ENCODE measurements around the gene EFCC1. TPM values are rescaled to one million over a fixed set of nuclear protein-coding genes. Genes with fewer than 3 reads are reported as not detected.

Gene EFCC1
- total and polyA plus RNA-seq, 2 of the 13 experiments (the other 11 are each of a cell fraction or from before 2014, with no cell fraction given), result not detected

DNA sequence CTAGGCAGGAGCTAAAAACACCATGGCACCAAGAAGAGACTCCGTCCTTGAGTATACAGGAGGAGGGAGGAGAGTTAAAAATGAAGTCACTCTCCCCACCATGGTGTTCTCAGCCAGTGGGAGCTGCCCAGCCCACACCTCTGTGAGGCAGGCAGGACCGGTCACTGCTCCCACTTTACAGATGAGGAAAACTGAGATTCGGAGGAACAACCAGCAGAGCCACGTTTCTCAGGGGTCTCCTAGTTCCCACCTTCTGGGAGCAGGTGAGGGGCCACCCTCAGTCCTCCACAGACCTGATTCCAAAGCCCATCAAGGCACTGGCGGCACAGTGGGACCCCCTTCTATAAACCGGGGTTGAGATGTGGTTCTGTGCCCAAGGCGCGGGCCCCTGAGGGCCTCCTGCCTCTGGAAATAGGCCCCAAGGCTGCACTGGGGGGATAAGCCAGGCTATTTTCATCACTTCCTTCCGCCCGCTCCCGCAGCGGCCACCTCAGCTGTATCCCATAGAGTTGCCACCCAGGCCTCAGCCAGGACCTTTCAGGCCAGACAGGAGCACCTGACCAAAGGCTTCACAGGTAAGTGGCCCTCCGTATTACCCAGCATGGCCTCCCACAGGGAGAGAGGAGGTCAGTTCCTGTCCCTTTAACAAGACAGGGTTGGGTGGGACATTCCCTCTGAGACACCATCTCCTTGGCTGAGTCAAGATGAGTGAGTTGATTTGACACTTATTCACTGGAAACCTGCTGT lies 59.3 kb downstream of the EFCC1 start, which contains the start of gene GP9:
Gene GP9, plus strand, starts transcription at position 504 of the 747 bp plus-strand sequence. CDS start 961 bp downstream, outside the sequence.
- no TSS peak for BruUV-seq (replicated peaks)
- Histone ChIP-seq H3K4me2 (ENCODE audit: low read depth, low read length) (no peak within 1 kb of the TSS), H3K79me2 (ENCODE audit: insufficient read depth, low read length) (no peaks in the 10 kb centered on the region), H3K36me3 (replicated peaks in 1 of 2; ENCODE audit: control insufficient read depth in 1 of 2, insufficient read depth in 2 of 2, low read length in 2 of 2) (no peaks in the 10 kb centered on the region), H4K20me1 (ENCODE audit: insufficient read depth, low read length) (no peaks in the 10 kb centered on the region), H3K27ac (ENCODE audit: extremely low read length, insufficient read depth, low read length) (no peak within 1 kb of the TSS), H3K4me3 (replicated peaks in 1 of 3; ENCODE audit: insufficient read depth in 1 of 3, low read depth in 2 of 3, low read length in 3 of 3) (no peak within 1 kb of the TSS), H2AFZ (ENCODE audit: low read length) (no peak within 1 kb of the TSS), H3K9ac (ENCODE audit: insufficient read depth, low read depth, low read length) (no peak within 1 kb of the TSS), H3K4me1 (ENCODE audit: insufficient read depth, low read length) (peaks cover 19% of the 10 kb centered on the region), H3K27me3 (ENCODE audit: control insufficient read depth in 1 of 2, insufficient read depth in 2 of 2, low read length in 2 of 2) (peaks cover 1 to 41% of the 10 kb centered on the region in 2 experiments; a peak in 3 of 5 replicates), H3K9me3 (ENCODE audit: low read length) (no peaks in the 10 kb centered on the region)
- no peak for FAIRE-seq
- DNase-seq (ENCODE audit: low spot score), result no peak
- CTCF ChIA-PET (ENCODE audit: low intra/inter-chr PET ratio, low total read pairs), result no interaction called here
- WGBS (ENCODE audit: low lambda C conversion rate), result 46% methylated on average over 7 of the region's 13 CpGs
- in situ Hi-C loops (cut with HindIII; ENCODE audit: extremely low pct_ligation_motif_present, low pct_unique_long_range_greater_than_20kb) (no loop called here), intact Hi-C loops (cut with micrococcal nuclease; ENCODE audit: unreplicated experiment) (no loop called here)
- POLR2A ChIA-PET, result no interaction called here
- TF ChIP-seq ZNF672 (CRISPR knock-in tag; IDR thresholded peaks at IDR 0.05), result no peak
- peak; percentile 59 for TF ChIP-seq ZMYM3 (CRISPR knock-in tag; IDR thresholded peaks at IDR 0.05)
- TF ChIP-seq ZNF629 (CRISPR knock-in tag; conservative IDR thresholded peaks at IDR 0.05), result peak; percentile 88
- 0 out of 2 replicates have a peak, but pooled peaks have one; percentile 29 for TF ChIP-seq ADNP (CRISPR knock-in tag; IDR thresholded peaks at IDR 0.05)
- TF ChIP-seq EHMT2 (IDR thresholded peaks at IDR 0.05; ENCODE audit: borderline replicate concordance, low read depth, low read length), result no peak
- ATAC-seq, result no peak

DNA sequence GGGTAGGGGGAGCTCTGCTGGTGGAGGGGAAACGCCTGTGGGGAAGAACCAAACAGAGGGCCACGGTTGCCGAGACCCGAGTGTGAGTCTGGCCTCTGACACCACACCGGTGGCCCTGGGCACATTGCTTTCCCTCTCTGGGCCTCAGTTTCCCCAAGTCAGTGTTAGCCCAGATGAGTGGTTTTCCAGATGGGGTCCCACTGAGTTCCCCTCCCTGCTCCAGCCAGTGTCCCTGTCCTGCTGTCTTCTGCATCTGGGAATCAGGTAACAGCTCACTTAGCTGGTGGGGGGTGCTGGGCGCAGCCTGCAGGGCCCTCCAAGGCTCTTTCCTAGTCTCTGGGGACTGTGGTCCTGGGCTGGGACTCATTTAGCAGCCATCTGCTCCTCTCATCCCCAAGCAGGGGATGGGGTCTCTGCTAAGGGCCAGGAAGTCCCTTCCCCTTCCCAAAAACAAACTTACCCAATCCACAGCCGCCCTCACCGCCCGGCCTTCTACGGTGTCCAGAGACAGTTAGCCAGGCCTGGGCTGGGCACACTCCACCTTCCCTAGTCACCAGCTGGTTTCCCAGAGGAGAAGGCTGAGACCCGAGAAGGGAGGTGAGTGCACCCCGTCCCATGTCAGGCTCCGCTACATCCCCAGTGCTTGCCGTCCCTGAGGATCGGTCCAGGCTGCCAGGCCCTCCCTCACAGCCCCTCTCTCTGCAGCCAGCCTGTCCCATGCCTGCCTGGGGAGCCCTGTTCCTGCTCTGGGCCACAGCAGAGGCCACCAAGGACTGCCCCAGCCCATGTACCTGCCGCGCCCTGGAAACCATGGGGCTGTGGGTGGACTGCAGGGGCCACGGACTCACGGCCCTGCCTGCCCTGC lies 60.2 kb downstream of the EFCC1 start:
- H3K4me1 ChIP-seq (ENCODE audit: insufficient read depth, low read length), result peaks cover 12% of the 10 kb centered on the region
- H3K36me3 ChIP-seq (replicated peaks in 1 of 2; ENCODE audit: control insufficient read depth in 1 of 2, insufficient read depth in 2 of 2, low read length in 2 of 2), result no peaks in the 10 kb centered on the region
- no peaks in the 10 kb centered on the region for H3K79me2 ChIP-seq (ENCODE audit: insufficient read depth, low read length)
- no peaks in the 10 kb centered on the region for H4K20me1 ChIP-seq (ENCODE audit: insufficient read depth, low read length)
- DNase-seq (ENCODE audit: low spot score) (no peak), FAIRE-seq (no peak), ATAC-seq (no peak; the same call in 1 of the 3 replicates)
- H3K27ac ChIP-seq (ENCODE audit: extremely low read length, insufficient read depth, low read length), result no peak overlapping the region
- ChIA-PET POLR2A (no interaction called here), CTCF (ENCODE audit: low intra/inter-chr PET ratio, low total read pairs) (no interaction called here)
- H3K4me3 ChIP-seq (replicated peaks in 1 of 3; ENCODE audit: insufficient read depth in 1 of 3, low read depth in 2 of 3, low read length in 3 of 3), result no peak overlapping the region
- no peak overlapping the region for H2AFZ ChIP-seq (ENCODE audit: low read length)
- 64% methylated on average over 13 of the region's 19 CpGs for WGBS (ENCODE audit: low lambda C conversion rate)
- no TSS peak for BruUV-seq (replicated peaks)
- peaks cover 1 to 41% of the 10 kb centered on the region in 2 experiments; a peak in 3 of 5 replicates for H3K27me3 ChIP-seq (ENCODE audit: control insufficient read depth in 1 of 2, insufficient read depth in 2 of 2, low read length in 2 of 2)
- intact Hi-C loops (cut with micrococcal nuclease; ENCODE audit: unreplicated experiment), result no loop called here
- H3K4me2 ChIP-seq (ENCODE audit: low read depth, low read length), result no peak overlapping the region
- no peak overlapping the region for H3K9ac ChIP-seq (ENCODE audit: insufficient read depth, low read depth, low read length)
- in situ Hi-C loops (cut with HindIII; ENCODE audit: extremely low pct_ligation_motif_present, low pct_unique_long_range_greater_than_20kb), result no loop called here
- no peaks in the 10 kb centered on the region for H3K9me3 ChIP-seq (ENCODE audit: low read length)
- no peak for TF ChIP-seq SMYD3 (CRISPR knock-in tag; IDR thresholded peaks at IDR 0.05)
- TF ChIP-seq, protein P1, sequence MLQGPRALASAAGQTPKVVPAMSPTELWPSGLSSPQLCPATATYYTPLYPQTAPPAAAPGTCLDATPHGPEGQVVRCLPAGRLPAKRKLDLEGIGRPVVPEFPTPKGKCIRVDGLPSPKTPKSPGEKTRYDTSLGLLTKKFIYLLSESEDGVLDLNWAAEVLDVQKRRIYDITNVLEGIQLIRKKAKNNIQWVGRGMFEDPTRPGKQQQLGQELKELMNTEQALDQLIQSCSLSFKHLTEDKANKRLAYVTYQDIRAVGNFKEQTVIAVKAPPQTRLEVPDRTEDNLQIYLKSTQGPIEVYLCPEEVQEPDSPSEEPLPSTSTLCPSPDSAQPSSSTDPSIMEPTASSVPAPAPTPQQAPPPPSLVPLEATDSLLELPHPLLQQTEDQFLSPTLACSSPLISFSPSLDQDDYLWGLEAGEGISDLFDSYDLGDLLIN (CRISPR knock-in tag; IDR thresholded peaks at IDR 0.05; ENCODE audit: borderline replicate concordance), result no peak
- TF ChIP-seq, protein P2, sequence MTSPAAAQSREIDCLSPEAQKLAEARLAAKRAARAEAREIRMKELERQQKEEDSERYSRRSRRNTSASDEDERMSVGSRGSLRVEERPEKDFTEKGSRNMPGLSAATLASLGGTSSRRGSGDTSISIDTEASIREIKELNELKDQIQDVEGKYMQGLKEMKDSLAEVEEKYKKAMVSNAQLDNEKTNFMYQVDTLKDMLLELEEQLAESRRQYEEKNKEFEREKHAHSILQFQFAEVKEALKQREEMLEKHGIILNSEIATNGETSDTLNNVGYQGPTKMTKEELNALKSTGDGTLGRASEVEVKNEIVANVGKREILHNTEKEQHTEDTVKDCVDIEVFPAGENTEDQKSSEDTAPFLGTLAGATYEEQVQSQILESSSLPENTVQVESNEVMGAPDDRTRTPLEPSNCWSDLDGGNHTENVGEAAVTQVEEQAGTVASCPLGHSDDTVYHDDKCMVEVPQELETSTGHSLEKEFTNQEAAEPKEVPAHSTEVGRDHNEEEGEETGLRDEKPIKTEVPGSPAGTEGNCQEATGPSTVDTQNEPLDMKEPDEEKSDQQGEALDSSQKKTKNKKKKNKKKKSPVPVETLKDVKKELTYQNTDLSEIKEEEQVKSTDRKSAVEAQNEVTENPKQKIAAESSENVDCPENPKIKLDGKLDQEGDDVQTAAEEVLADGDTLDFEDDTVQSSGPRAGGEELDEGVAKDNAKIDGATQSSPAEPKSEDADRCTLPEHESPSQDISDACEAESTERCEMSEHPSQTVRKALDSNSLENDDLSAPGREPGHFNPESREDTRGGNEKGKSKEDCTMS (CRISPR knock-in tag; conservative IDR thresholded peaks at IDR 0.05), result no peak
- TF ChIP-seq, protein P3, sequence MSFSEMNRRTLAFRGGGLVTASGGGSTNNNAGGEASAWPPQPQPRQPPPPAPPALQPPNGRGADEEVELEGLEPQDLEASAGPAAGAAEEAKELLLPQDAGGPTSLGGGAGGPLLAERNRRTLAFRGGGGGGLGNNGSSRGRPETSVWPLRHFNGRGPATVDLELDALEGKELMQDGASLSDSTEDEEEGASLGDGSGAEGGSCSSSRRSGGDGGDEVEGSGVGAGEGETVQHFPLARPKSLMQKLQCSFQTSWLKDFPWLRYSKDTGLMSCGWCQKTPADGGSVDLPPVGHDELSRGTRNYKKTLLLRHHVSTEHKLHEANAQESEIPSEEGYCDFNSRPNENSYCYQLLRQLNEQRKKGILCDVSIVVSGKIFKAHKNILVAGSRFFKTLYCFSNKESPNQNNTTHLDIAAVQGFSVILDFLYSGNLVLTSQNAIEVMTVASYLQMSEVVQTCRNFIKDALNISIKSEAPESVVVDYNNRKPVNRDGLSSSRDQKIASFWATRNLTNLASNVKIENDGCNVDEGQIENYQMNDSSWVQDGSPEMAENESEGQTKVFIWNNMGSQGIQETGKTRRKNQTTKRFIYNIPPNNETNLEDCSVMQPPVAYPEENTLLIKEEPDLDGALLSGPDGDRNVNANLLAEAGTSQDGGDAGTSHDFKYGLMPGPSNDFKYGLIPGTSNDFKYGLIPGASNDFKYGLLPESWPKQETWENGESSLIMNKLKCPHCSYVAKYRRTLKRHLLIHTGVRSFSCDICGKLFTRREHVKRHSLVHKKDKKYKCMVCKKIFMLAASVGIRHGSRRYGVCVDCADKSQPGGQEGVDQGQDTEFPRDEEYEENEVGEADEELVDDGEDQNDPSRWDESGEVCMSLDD (CRISPR knock-in tag; IDR thresholded peaks at IDR 0.05; ENCODE audit: borderline replicate concordance), result no peak

Measured in HepG2 (cell line).